B cell (primary cell): ENCODE results near the gene FEZF1. TPM values are rescaled to one million over a fixed set of nuclear protein-coding genes. Genes with fewer than 3 reads are reported as not detected.

Source experiments
- ATAC-seq: fragments of 200-7000 bp; cut with Tn5 transposase; one replicate; pipeline ENCODE4 v1.10.0; 2021; ENCODE audit warnings: low read depth, mild to moderate bottlenecking, moderate number of reproducible peaks, moderate library complexity
- CTCF ChIA-PET: fragments of 350-600 bp; sonication (Branson Sonifier 250); formaldehyde crosslinking; loops from one replicate; lab custom pipeline; 2021; ENCODE audit warnings: antibody characterized with exemption, inconsistent platforms; lab: Charles Lee
- POLR2A ChIA-PET: fragments of 350-600 bp; sonication (Branson Sonifier 250); formaldehyde crosslinking; loops from one replicate; lab custom pipeline; 2021; ENCODE audit warnings: antibody characterized with exemption; lab: Charles Lee
- DNase-seq: peaks from one replicate; pipeline ENCODE4 v3.0.0; 2013
- H2AFZ ChIP-seq: 2 replicates; pipeline ENCODE4 v1.6.1; 2012; ENCODE audit warnings: mild to moderate bottlenecking, low read depth, low read length; ENCODE audit not compliant: insufficient read depth, poor library complexity, severe bottlenecking
- H3K27ac ChIP-seq, 2 donors: 1 replicate in 1 of 2; 2 replicates in 1 of 2; pipeline ENCODE4 v1.5.1; 2012 to 2013; ENCODE audit warnings: low read length in 2 of 2, mild to moderate bottlenecking in 2 of 2, moderate library complexity in 1 of 2
- H3K27me3 ChIP-seq, 4 experiments: fragments of 200-600 bp in 1 of 4; sonication (generic) in 1 of 4; replicated peaks in 1 of 4; 1 replicate in 2 of 4; 2 replicates in 2 of 4; pipeline versions ENCODE4 v1.6.1 to v1.7.0; 2013 to 2016; ENCODE audit warnings: low read length in 3 of 4, mild to moderate bottlenecking in 2 of 4, mixed read lengths in 1 of 4, moderate library complexity in 1 of 4; ENCODE audit not compliant: insufficient read depth in 4 of 4, control insufficient read depth in 3 of 4; ENCODE audit errors: control extremely low read depth in 1 of 4
- H3K36me3 ChIP-seq, 2 experiments: replicated peaks in 1 of 2; 1 replicate in 1 of 2; 2 replicates in 1 of 2; pipeline versions ENCODE4 v1.6.1 to v1.7.1; 2013; ENCODE audit warnings: low read length in 1 of 2; ENCODE audit not compliant: insufficient read depth in 2 of 2, control insufficient read depth in 1 of 2; ENCODE audit errors: control extremely low read depth in 1 of 2, extremely low read depth in 1 of 2
- H3K4me1 ChIP-seq, 2 donors: fragments of 200-600 bp in 1 of 2; sonication (generic) in 1 of 2; 1 replicate in 1 of 2; 2 replicates in 1 of 2; pipeline versions ENCODE4 v1.5.1 to v1.6.1; 2013 to 2017; ENCODE audit warnings: low read length in 2 of 2; ENCODE audit not compliant: control insufficient read depth in 2 of 2, insufficient read depth in 2 of 2
- H3K4me2 ChIP-seq: replicated peaks from 2 replicates; pipeline ENCODE3; 2012; ENCODE audit warnings: mild to moderate bottlenecking, low read depth, low read length; ENCODE audit not compliant: poor library complexity, severe bottlenecking
- H3K4me3 ChIP-seq, 5 experiments: fragments of 200-600 bp in 1 of 5; sonication (generic) in 1 of 5; 1 replicate in 3 of 5; 2 replicates in 2 of 5; pipeline versions ENCODE4 v1.5.1 to v1.7.0; 2011 to 2016; ENCODE audit warnings: low read length in 4 of 5, mild to moderate bottlenecking in 4 of 5, low read depth in 2 of 5, control low read depth in 1 of 5, moderate library complexity in 1 of 5; ENCODE audit not compliant: insufficient read depth in 1 of 5; ENCODE audit errors: control extremely low read depth in 1 of 5, extremely low read depth in 1 of 5
- H3K79me2 ChIP-seq: fragments of 200-600 bp; sonication (generic); one replicate; pipeline ENCODE4 v1.6.0; 2016; ENCODE audit warnings: low read length; ENCODE audit not compliant: control insufficient read depth, insufficient read depth
- H3K9ac ChIP-seq: fragments of 200-600 bp; sonication (generic); 2 replicates; pipeline ENCODE4 v1.6.1; 2017; ENCODE audit warnings: mild to moderate bottlenecking, low read length, moderate library complexity
- H3K9me3 ChIP-seq, 3 donors: one replicate each; pipeline versions ENCODE4 v1.6.1 to v1.7.1; 2013; ENCODE audit warnings: low read length in 2 of 3; ENCODE audit not compliant: control insufficient read depth in 2 of 3, insufficient read depth in 1 of 3; ENCODE audit errors: control extremely low read depth in 1 of 3
- H4K20me1 ChIP-seq: 2 replicates; pipeline ENCODE4 v1.6.0; 2012; ENCODE audit warnings: mild to moderate bottlenecking, low read length; ENCODE audit not compliant: insufficient read depth, control insufficient read depth, poor library complexity, severe bottlenecking
- H3K27ac Mint-ChIP-seq: one replicate; pipeline ENCODE4 v1.8.0; 2021; ENCODE audit warnings: mixed read lengths
- H3K27me3 Mint-ChIP-seq: one replicate; pipeline ENCODE4 v1.8.0; 2021; ENCODE audit warnings: mixed read lengths
- H3K4me1 Mint-ChIP-seq: one replicate; pipeline ENCODE4 v1.8.0; 2021; ENCODE audit warnings: mixed read lengths
- H3K4me3 Mint-ChIP-seq: one replicate; pipeline ENCODE4 v1.8.0; 2021; ENCODE audit warnings: mixed read lengths
- H3K9me3 Mint-ChIP-seq: one replicate; pipeline ENCODE4 v1.8.0; 2022; ENCODE audit warnings: mixed read lengths; ENCODE audit not compliant: insufficient read depth
- CTCF ChIP-seq: fragments of 200-600 bp; IDR thresholded peaks from one replicate; pipeline ENCODE4 v1.8.0; 2022; ENCODE audit warnings: antibody characterized with exemption, mild to moderate bottlenecking
- EZH2 ChIP-seq: IDR thresholded peaks from 2 replicates; pipeline ENCODE4 v1.6.1; 2012; ENCODE audit warnings: borderline replicate concordance, low read depth, mild to moderate bottlenecking, moderate library complexity, low read length; ENCODE audit not compliant: insufficient read depth, poor library complexity, severe bottlenecking
- WGBS: methylation state at CpG from one replicate; pipeline ENCODE4 v1.1.5; 2013; ENCODE audit warnings: missing lambda C conversion rate; ENCODE audit not compliant: insufficient coverage; 5-methylcytosine and 5-hydroxymethylcytosine counted together
- intact Hi-C: fragments of 100-400 bp; cut with micrococcal nuclease; formaldehyde crosslinking; loops from one replicate; pipeline ENCODE4 v1.10.0; 2022
- polyA plus RNA-seq: library from polyadenylated mRNA; depleted of rRNA; stranded (reverse); fragments of >200 nt; gene quantifications from 2 replicates; pipeline ENCODE4 v1.2.3, GENCODE V29; 2012
- total RNA-seq, 2 donors: library from RNA; stranded (reverse); fragments of 120-200 nt in 1 of 2; gene quantifications; 1 replicate in 1 of 2; 2 replicates in 1 of 2; pipeline versions ENCODE4 v1.2.3 to v1.2.4, GENCODE V29; 2013 to 2022

FEZF1 gene
- total and polyA plus RNA-seq, 2 donors (not counting 1 experiment from before 2014, with no cell fraction given): not detected

GRCh38 chr7:122273117-122273516 is 31.4 kb downstream of the FEZF1 start:
- no peaks in the 10 kb centered on the region for H3K27me3 Mint-ChIP-seq
- Histone ChIP-seq H3K9ac (no peak overlapping the region), H2AFZ (no peak overlapping the region), H3K79me2 (no peaks in the 10 kb centered on the region), H3K27ac (no peak overlapping the region), H3K4me2 (no peak overlapping the region), H3K4me3 (no peak overlapping the region), H3K4me1 (no peaks in the 10 kb centered on the region), H4K20me1 (no peaks in the 10 kb centered on the region), H3K9me3 (no peaks in the 10 kb centered on the region), H3K27me3 (no peaks in the 10 kb centered on the region), H3K36me3 (no peaks in the 10 kb centered on the region)
- TF ChIP-seq EZH2: no peak
- TF ChIP-seq CTCF: no peak
- no peaks in the 10 kb centered on the region for H3K9me3 Mint-ChIP-seq
- intact Hi-C loops: no loop called here
- H3K4me1 Mint-ChIP-seq: no peaks in the 10 kb centered on the region
- no peak overlapping the region for H3K4me3 Mint-ChIP-seq
- ChIA-PET CTCF (no interaction called here), POLR2A (no interaction called here)
- ATAC-seq (no peak), DNase-seq (no peak)
- WGBS: no CpG with 5 or more reads among the region's 2 CpGs
- no peak overlapping the region for H3K27ac Mint-ChIP-seq

GRCh38 chr7:122269241-122269640 is 35.3 kb downstream of the FEZF1 start:
- Mint-ChIP-seq H3K4me3 (no peak overlapping the region), H3K27ac (no peak overlapping the region), H3K27me3 (no peaks in the 10 kb centered on the region), H3K4me1 (no peaks in the 10 kb centered on the region), H3K9me3 (no peaks in the 10 kb centered on the region)
- Histone ChIP-seq H4K20me1 (no peaks in the 10 kb centered on the region), H3K36me3 (no peaks in the 10 kb centered on the region), H3K4me3 (no peak overlapping the region), H3K79me2 (no peaks in the 10 kb centered on the region), H3K4me1 (no peaks in the 10 kb centered on the region), H3K27me3 (no peaks in the 10 kb centered on the region), H3K9ac (no peak overlapping the region), H2AFZ (no peak overlapping the region), H3K9me3 (no peaks in the 10 kb centered on the region), H3K4me2 (no peak overlapping the region), H3K27ac (no peak overlapping the region)
- intact Hi-C loops: no loop called here
- ATAC-seq (no peak), DNase-seq (no peak)
- ChIA-PET POLR2A (no interaction called here), CTCF (interaction anchor here (0.6 kb wide), 1 partner anchor 56 kb away, joined by 3 read pairs; no protein-coding TSS in a partner anchor)
- no CpG with 5 or more reads among the region's 1 CpG for WGBS
- TF ChIP-seq EZH2: no peak
